IMR-90 (cell line): Measurements from ENCODE around the gene RNGTT. TPM values are rescaled to one million over a fixed set of nuclear protein-coding genes. Genes with fewer than 3 reads are reported as not detected.

Source experiments
- ATAC-seq: fragments of 200-7000 bp; cut with Tn5 transposase; 2 replicates; pipeline ENCODE4 v1.9.1; 2020; ENCODE audit warnings: low read depth, mild to moderate bottlenecking, moderate library complexity
- BruUV-seq: library from RNA; stranded (reverse); fragments of 400-500 nt; replicated peaks from 2 replicates; lab custom pipeline; 2021; lab: Mats Ljungman, UMichigan
- CTCF ChIA-PET: fragments of 300-600 bp; formaldehyde crosslinking; extraction: SDS; loops from one replicate; lab custom pipeline; 2021; ENCODE audit warnings: antibody characterized with exemption; lab: Yijun Ruan, JAX
- POLR2A ChIA-PET: fragments of 300-600 bp; sonication (Branson Sonifier 250); formaldehyde crosslinking; loops from one replicate; lab custom pipeline; 2022; ENCODE audit warnings: antibody characterized with exemption; ENCODE audit not compliant: unreplicated experiment; lab: Charles Lee
- DNase-seq: peaks from one replicate; pipeline ENCODE4 v3.0.0; 2013
- H2AFZ ChIP-seq: replicated peaks from 2 replicates; pipeline ENCODE3; 2013; ENCODE audit warnings: low read length, mild to moderate bottlenecking; ENCODE audit not compliant: poor library complexity
- H2AK5ac ChIP-seq: 2 replicates; pipeline ENCODE4 v1.6.1; 2013; ENCODE audit warnings: low read depth, low read length, inconsistent platforms
- H2AK9ac ChIP-seq: replicated peaks from 2 replicates; pipeline ENCODE3; 2013; ENCODE audit warnings: mild to moderate bottlenecking, low read depth, low read length, moderate library complexity; ENCODE audit not compliant: poor library complexity
- H2BK120ac ChIP-seq: 2 replicates; pipeline ENCODE4 v1.6.1; 2013; ENCODE audit warnings: low read depth, low read length, inconsistent platforms
- H2BK15ac ChIP-seq: 3 replicates; pipeline ENCODE4 v1.6.1; 2013; ENCODE audit warnings: low read depth, low read length, inconsistent platforms
- H2BK20ac ChIP-seq: 2 replicates; pipeline ENCODE4 v1.6.1; 2013; ENCODE audit warnings: low read depth, mild to moderate bottlenecking, inconsistent platforms, low read length, moderate library complexity
- H2BK5ac ChIP-seq: 2 replicates; pipeline ENCODE4 v1.6.1; 2013; ENCODE audit warnings: mild to moderate bottlenecking, low read depth, low read length, inconsistent platforms; ENCODE audit not compliant: poor library complexity, severe bottlenecking
- H3K14ac ChIP-seq: replicated peaks from 2 replicates; pipeline ENCODE4 v1.6.1; 2013; ENCODE audit warnings: low read depth, low read length, inconsistent platforms
- H3K18ac ChIP-seq: 2 replicates; pipeline ENCODE4 v1.6.1; 2013; ENCODE audit warnings: low read depth, low read length, control low read depth
- H3K23ac ChIP-seq: 2 replicates; pipeline ENCODE4 v1.6.1; 2013; ENCODE audit warnings: low read depth, low read length, inconsistent platforms
- H3K27ac ChIP-seq: 2 replicates; pipeline ENCODE4 v1.5.1; 2013; ENCODE audit warnings: mild to moderate bottlenecking, control low read depth, low read length; ENCODE audit not compliant: insufficient read depth
- H3K27me3 ChIP-seq: 2 replicates; pipeline ENCODE4 v1.6.1; 2013; ENCODE audit warnings: low read length; ENCODE audit not compliant: control insufficient read depth, insufficient read depth
- H3K36me3 ChIP-seq: 2 replicates; pipeline ENCODE4 v1.6.1; 2013; ENCODE audit warnings: low read length, mixed read lengths; ENCODE audit not compliant: control insufficient read depth, insufficient read depth
- H3K4ac ChIP-seq: 2 replicates; pipeline ENCODE4 v1.6.1; 2013; ENCODE audit warnings: low read depth, low read length, inconsistent platforms
- H3K4me1 ChIP-seq: 2 replicates; pipeline ENCODE4 v1.6.1; 2013; ENCODE audit warnings: low read length, mixed read lengths; ENCODE audit not compliant: control insufficient read depth, insufficient read depth
- H3K4me2 ChIP-seq: 2 replicates; pipeline ENCODE4 v1.6.1; 2013; ENCODE audit warnings: low read depth, mild to moderate bottlenecking, control low read depth, low read length, moderate library complexity
- H3K4me3 ChIP-seq: 2 replicates; pipeline ENCODE4 v1.5.1; 2013; ENCODE audit warnings: low read depth, mild to moderate bottlenecking, control low read depth, low read length, moderate library complexity; ENCODE audit not compliant: insufficient read depth
- H3K56ac ChIP-seq: 2 replicates; pipeline ENCODE4 v1.6.1; 2013; ENCODE audit warnings: low read length, inconsistent platforms; ENCODE audit not compliant: insufficient read depth; ENCODE audit errors: extremely low read depth
- H3K79me1 ChIP-seq, 2 experiments: 2 replicates each; pipeline ENCODE4 v1.6.1; 2013; ENCODE audit warnings: low read length in 2 of 2, inconsistent platforms in 1 of 2, low read depth in 1 of 2
- H3K9ac ChIP-seq: 2 replicates; pipeline ENCODE4 v1.6.1; 2013; ENCODE audit warnings: low read depth, low read length, control low read depth
- H3K9me1 ChIP-seq: 2 replicates; pipeline ENCODE4 v1.6.1; 2013; ENCODE audit warnings: low read length, inconsistent platforms; ENCODE audit not compliant: insufficient read depth
- H3K9me3 ChIP-seq: 2 replicates; pipeline ENCODE4 v1.6.1; 2013; ENCODE audit warnings: low read length; ENCODE audit not compliant: control insufficient read depth, insufficient read depth
- H4K20me1 ChIP-seq: 2 replicates; pipeline ENCODE4 v1.6.1; 2013; ENCODE audit warnings: low read length, inconsistent platforms; ENCODE audit not compliant: insufficient read depth
- H4K5ac ChIP-seq: 2 replicates; pipeline ENCODE4 v1.6.1; 2013; ENCODE audit warnings: mild to moderate bottlenecking, low read depth, low read length, control low read depth
- H4K8ac ChIP-seq, 2 experiments: 2 replicates each; pipeline ENCODE4 v1.6.1; 2013; ENCODE audit warnings: low read depth in 2 of 2, low read length in 2 of 2, control low read depth in 1 of 2, inconsistent platforms in 1 of 2
- H4K91ac ChIP-seq: 2 replicates; pipeline ENCODE4 v1.6.1; 2013; ENCODE audit warnings: low read depth, low read length, inconsistent platforms; ENCODE audit not compliant: insufficient read depth
- BHLHE40 ChIP-seq: fragments of 150-350 bp; IDR thresholded peaks from 2 replicates; pipeline ENCODE4 v1.6.1; 2016; ENCODE audit warnings: mild to moderate bottlenecking, low read depth, low read length
- CEBPB ChIP-seq: IDR thresholded peaks from 2 replicates; pipeline ENCODE4 v1.6.1; 2012; ENCODE audit warnings: low read depth, low read length, improper control_type of control experiment
- CHD1 ChIP-seq: IDR thresholded peaks from 2 replicates; pipeline ENCODE4 v1.6.1; 2012; ENCODE audit warnings: low read depth, low read length, improper control_type of control experiment
- FOS ChIP-seq: fragments of 150-350 bp; IDR thresholded peaks from 2 replicates; pipeline ENCODE4 v1.6.1; 2016; ENCODE audit warnings: low read depth, low read length
- MAFK ChIP-seq: IDR thresholded peaks from 2 replicates; pipeline ENCODE4 v1.6.1; 2012; ENCODE audit warnings: low read depth, low read length, improper control_type of control experiment
- MXI1 ChIP-seq: IDR thresholded peaks from 2 replicates; pipeline ENCODE4 v1.6.1; 2012; ENCODE audit warnings: low read depth, mild to moderate bottlenecking, low read length, moderate library complexity, borderline replicate concordance
- NFE2L2 ChIP-seq: fragments of 150-350 bp; IDR thresholded peaks from 2 replicates; pipeline ENCODE4 v1.6.1; 2016; ENCODE audit warnings: low read depth, mild to moderate bottlenecking, low read length
- RAD21 ChIP-seq: IDR thresholded peaks from 2 replicates; pipeline ENCODE4 v1.6.1; 2012; ENCODE audit warnings: low read length, improper control_type of control experiment
- RCOR1 ChIP-seq: IDR thresholded peaks from 2 replicates; pipeline ENCODE4 v1.6.1; 2012; ENCODE audit warnings: mild to moderate bottlenecking, low read length, improper control_type of control experiment; ENCODE audit not compliant: insufficient replicate concordance
- RFX5 ChIP-seq: IDR thresholded peaks from 2 replicates; pipeline ENCODE4 v1.8.0; 2012; ENCODE audit warnings: low read depth, mild to moderate bottlenecking, low read length, moderate library complexity
- WGBS, 2 experiments: methylation state at CpG; one replicate each; pipeline versions ENCODE4 v1.1.5 to v1.1.7; 2013; ENCODE audit warnings: missing lambda C conversion rate in 2 of 2; ENCODE audit not compliant: insufficient read length in 1 of 2; ENCODE audit errors: extremely low coverage in 2 of 2; 5-methylcytosine and 5-hydroxymethylcytosine counted together
- dilution Hi-C: fragments of 300-500 bp; cut with HindIII; formaldehyde crosslinking; loops from one replicate; pipeline ENCODE4 v1.14.3; 2018; ENCODE audit warnings: low sequenced_read_pairs; ENCODE audit not compliant: unreplicated experiment
- in situ Hi-C: fragments of 300-500 bp; cut with MboI; formaldehyde crosslinking; loops from 3 replicates; pipeline ENCODE4 v1.14.3; 2019; ENCODE audit warnings: low sequenced_read_pairs, inconsistent platforms, mixed read lengths
- intact Hi-C: fragments of 100-400 bp; cut with micrococcal nuclease; formaldehyde crosslinking; loops from 2 replicates; pipeline ENCODE4 v1.10.0; 2022
- polyA plus RNA-seq, 3 experiments: library from polyadenylated mRNA; depleted of rRNA; stranded (reverse); fragments of >200 nt; gene quantifications; 2 replicates each; pipeline ENCODE4 v1.2.3, GENCODE V29; 2012; ENCODE audit warnings: low replicate concordance in 1 of 3
- total RNA-seq: library from RNA; depleted of rRNA; stranded (reverse); fragments of >200 nt; gene quantifications from 2 replicates; pipeline ENCODE4 v1.2.3, GENCODE V29; 2012
- TF ChIP-seq, protein P1 (sequence below): fragments of 150-350 bp; IDR thresholded peaks from 2 replicates; pipeline ENCODE4 v1.6.1; 2017; ENCODE audit warnings: mild to moderate bottlenecking, antibody characterized with exemption, low read length, low read depth
- TF ChIP-seq, protein P2 (sequence below): fragments of 150-350 bp; IDR thresholded peaks from 2 replicates; pipeline ENCODE4 v1.6.1; 2016; ENCODE audit warnings: low read depth, mild to moderate bottlenecking, low read length, moderate library complexity, borderline replicate concordance

Gene RNGTT
- total and polyA plus RNA-seq, 2 of the 4 experiments (the other 2 are of a cell fraction): 5.4 to 21.7 TPM

DNA sequence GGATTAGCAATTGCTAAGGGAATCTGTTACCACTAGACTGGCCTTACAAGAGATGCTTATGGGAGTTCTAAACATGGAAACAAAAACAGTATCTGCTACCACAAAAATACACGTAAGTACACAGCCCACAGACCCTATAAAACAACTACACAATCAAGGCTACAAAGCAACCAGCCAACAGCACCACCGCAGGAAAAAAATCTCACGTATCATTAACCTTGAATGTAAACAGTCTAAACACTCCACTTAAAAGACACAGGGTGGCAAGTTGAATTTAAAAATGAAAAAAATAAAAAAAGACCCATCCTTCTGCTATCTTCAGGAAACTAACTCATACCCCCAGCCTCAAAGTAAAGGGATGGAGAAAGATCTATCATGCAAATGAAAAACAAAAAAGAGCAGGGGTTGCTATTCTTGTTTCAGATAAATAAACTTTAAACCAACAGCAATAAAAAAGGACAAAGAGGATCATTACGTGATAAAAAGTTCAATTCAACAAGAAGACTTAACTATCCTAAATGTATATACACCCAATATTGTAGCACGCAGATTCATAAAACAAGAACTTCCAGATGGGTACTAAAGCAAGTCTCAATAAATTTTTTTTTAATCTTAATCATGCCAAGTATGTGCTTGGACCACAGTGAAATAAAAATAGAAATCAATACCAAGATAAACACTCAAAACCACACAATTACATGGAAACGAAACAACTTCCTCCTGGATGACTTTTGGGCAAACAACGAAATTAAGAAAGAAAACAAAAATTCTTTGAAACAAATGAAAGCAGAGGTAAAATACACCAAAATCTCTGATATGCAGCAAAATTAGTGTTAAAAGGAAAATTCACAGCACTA is 52.3 kb downstream of the RNGTT start:
- Histone ChIP-seq H3K23ac (no peak overlapping the region), H3K9ac (no peak overlapping the region), H3K56ac (no peak overlapping the region), H2BK120ac (no peak overlapping the region), H3K79me1 (peaks cover 22 to 23% of the 10 kb centered on the region in 2 experiments), H3K4me1 (no peaks in the 10 kb centered on the region), H3K4me2 (no peak overlapping the region), H2BK5ac (no peak overlapping the region), H2BK20ac (no peak overlapping the region), H3K4ac (no peak overlapping the region), H3K4me3 (no peak overlapping the region), H4K5ac (no peak overlapping the region), H2BK15ac (no peak overlapping the region), H4K8ac (no peak overlapping the region), H2AK9ac (no peak overlapping the region), H3K18ac (no peak overlapping the region), H3K27ac (no peak overlapping the region), H2AK5ac (no peak overlapping the region), H3K9me3 (no peaks in the 10 kb centered on the region), H3K9me1 (peaks cover 9% of the 10 kb centered on the region; the same call in 1 of the 2 replicates), H3K14ac (no peak overlapping the region), H3K27me3 (no peaks in the 10 kb centered on the region), H2AFZ (no peak overlapping the region), H4K91ac (no peak overlapping the region), H3K36me3 (no peaks in the 10 kb centered on the region), H4K20me1 (peaks cover 11% of the 10 kb centered on the region; the same call in 1 of the 2 replicates)
- WGBS, 2 experiments: no CpG with 5 or more reads among the region's 7 CpGs
- no TSS peak for BruUV-seq
- in situ Hi-C loops: no loop called here
- ChIA-PET CTCF (no interaction called here), POLR2A (no interaction called here)
- DNase-seq: no peak
- intact Hi-C loops: no loop called here
- ATAC-seq: no peak
- dilution Hi-C loops: no loop called here
- no peak for TF ChIP-seq RCOR1
- no peak for TF ChIP-seq MAFK
- TF ChIP-seq, protein P1, sequence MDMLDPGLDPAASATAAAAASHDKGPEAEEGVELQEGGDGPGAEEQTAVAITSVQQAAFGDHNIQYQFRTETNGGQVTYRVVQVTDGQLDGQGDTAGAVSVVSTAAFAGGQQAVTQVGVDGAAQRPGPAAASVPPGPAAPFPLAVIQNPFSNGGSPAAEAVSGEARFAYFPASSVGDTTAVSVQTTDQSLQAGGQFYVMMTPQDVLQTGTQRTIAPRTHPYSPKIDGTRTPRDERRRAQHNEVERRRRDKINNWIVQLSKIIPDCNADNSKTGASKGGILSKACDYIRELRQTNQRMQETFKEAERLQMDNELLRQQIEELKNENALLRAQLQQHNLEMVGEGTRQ: no peak
- no peak for TF ChIP-seq BHLHE40
- TF ChIP-seq, protein P2, sequence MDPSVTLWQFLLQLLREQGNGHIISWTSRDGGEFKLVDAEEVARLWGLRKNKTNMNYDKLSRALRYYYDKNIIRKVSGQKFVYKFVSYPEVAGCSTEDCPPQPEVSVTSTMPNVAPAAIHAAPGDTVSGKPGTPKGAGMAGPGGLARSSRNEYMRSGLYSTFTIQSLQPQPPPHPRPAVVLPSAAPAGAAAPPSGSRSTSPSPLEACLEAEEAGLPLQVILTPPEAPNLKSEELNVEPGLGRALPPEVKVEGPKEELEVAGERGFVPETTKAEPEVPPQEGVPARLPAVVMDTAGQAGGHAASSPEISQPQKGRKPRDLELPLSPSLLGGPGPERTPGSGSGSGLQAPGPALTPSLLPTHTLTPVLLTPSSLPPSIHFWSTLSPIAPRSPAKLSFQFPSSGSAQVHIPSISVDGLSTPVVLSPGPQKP: no peak
- TF ChIP-seq CEBPB: no peak
- TF ChIP-seq RAD21: no peak
- no peak for TF ChIP-seq RFX5
- no peak for TF ChIP-seq CHD1
- no peak for TF ChIP-seq MXI1
- TF ChIP-seq FOS: no peak
- no peak for TF ChIP-seq NFE2L2
